ENCODE measurements around the gene SMAD7. TPM values are rescaled to one million over a fixed set of nuclear protein-coding genes. Genes with fewer than 3 reads are reported as not detected.

The SMAD7 gene
- total RNA-seq, 4 donors from 2014 or later: 22.4 to 48.4 (median 29.3) TPM

- H3K4me3 ChIP-seq: no peak overlapping the region
- no peak for DNase-seq
- H3K4me1 ChIP-seq: peaks cover 7 to 12% of the 10 kb centered on the region in 2 donors
- TF ChIP-seq POLR2A (IDR thresholded peaks at IDR 0.05) (no peak), CTCF (IDR thresholded peaks at IDR 0.05) (no peak)
- intact Hi-C loops (cut with DNase I; ENCODE audit: low total_unique reads): no loop called here
- no peaks in the 10 kb centered on the region for H3K9me3 ChIP-seq
- H3K36me3 ChIP-seq: no peaks in the 10 kb centered on the region
- no peaks in the 10 kb centered on the region for H3K27me3 ChIP-seq
- H3K27ac ChIP-seq: peak overlapping the region; percentile 94 to 99
Measured at GRCh38 chr18:48954886-48955819, 4.4 kb upstream of the SMAD7 start.

GRCh38 chr18:48953104-48953706 is 2.4 kb upstream of the SMAD7 start:
- Histone ChIP-seq H3K4me1 (peaks cover 7 to 12% of the 10 kb centered on the region in 2 donors), H3K27me3 (no peaks in the 10 kb centered on the region), H3K4me3 (peak overlapping the region; percentile 71 to 76), H3K9me3 (no peaks in the 10 kb centered on the region), H3K36me3 (no peaks in the 10 kb centered on the region), H3K27ac (peak overlapping the region; percentile 99 to 100)
- TF ChIP-seq POLR2A (IDR thresholded peaks at IDR 0.05) (no peak), CTCF (IDR thresholded peaks at IDR 0.05) (no peak)
- intact Hi-C loops (cut with DNase I; ENCODE audit: low total_unique reads): no loop called here
- DNase-seq: no peak

GRCh38 chr18:48952287-48953103 is 1.7 kb upstream of the SMAD7 start:
- Histone ChIP-seq H3K36me3 (no peaks in the 10 kb centered on the region), H3K4me1 (peaks cover 12% of the 10 kb centered on the region in 2 donors), H3K27me3 (no peaks in the 10 kb centered on the region), H3K4me3 (peak overlapping the region; percentile 71 to 76), H3K27ac (peak overlapping the region; percentile 99 to 100), H3K9me3 (no peaks in the 10 kb centered on the region)
- intact Hi-C loops (cut with DNase I; ENCODE audit: low total_unique reads): no loop called here
- TF ChIP-seq CTCF (IDR thresholded peaks at IDR 0.05) (peak in 2 of 4 experiments; percentile 12 to 18), POLR2A (IDR thresholded peaks at IDR 0.05) (peak in 1 of 2 donors; percentile 55)
- peak; percentile 85 for DNase-seq

GRCh38 chr18:48951448-48952286 is 902 bp upstream of the SMAD7 start:
- no peaks in the 10 kb centered on the region for H3K9me3 ChIP-seq
- no peaks in the 10 kb centered on the region for H3K27me3 ChIP-seq
- H3K4me3 ChIP-seq: peak overlapping the region; percentile 71 to 76
- H3K36me3 ChIP-seq: no peaks in the 10 kb centered on the region
- peaks cover 8 to 20% of the 10 kb centered on the region in 2 donors for H3K4me1 ChIP-seq
- DNase-seq: peak; percentile 86 to 89
- peak in 2 of 4 experiments; percentile 48 to 51 for TF ChIP-seq CTCF (IDR thresholded peaks at IDR 0.05)
- TF ChIP-seq POLR2A (IDR thresholded peaks at IDR 0.05): peak; percentile 63 to 86
- peak overlapping the region; percentile 99 to 100 for H3K27ac ChIP-seq
- intact Hi-C loops (cut with DNase I; ENCODE audit: low total_unique reads): no loop called here
